Testis (tissue), 3 donors: Measurements from ENCODE around the gene TEX51. TPM values are rescaled to one million over a fixed set of nuclear protein-coding genes. Genes with fewer than 3 reads are reported as not detected.

Source experiments
- DNase-seq: peaks from one replicate; pipeline ENCODE4 v3.0.0-alpha.2; 2019
- H3K27ac ChIP-seq, 2 donors: fragments of 200-600 bp; sonication (generic); one replicate each; pipeline ENCODE4 v1.5.1; 2019
- H3K27me3 ChIP-seq: fragments of 200-600 bp; sonication (generic); one replicate; pipeline ENCODE4 v1.5.1; 2019
- H3K36me3 ChIP-seq: fragments of 200-600 bp; sonication (generic); one replicate; pipeline ENCODE4 v1.5.1; 2017; ENCODE audit warnings: low read depth; ENCODE audit errors: missing control alignments
- H3K4me1 ChIP-seq: fragments of 200-600 bp; sonication (generic); one replicate; pipeline ENCODE4 v1.5.1; 2019
- H3K4me3 ChIP-seq, 2 donors: fragments of 200-600 bp; sonication (generic); one replicate each; pipeline ENCODE4 v1.5.1; 2017 to 2019
- H3K9me3 ChIP-seq: fragments of 200-600 bp; sonication (generic); one replicate; pipeline ENCODE4 v1.5.1; 2017
- POLR2A ChIP-seq: fragments of 450-650 bp; IDR thresholded peaks from one replicate; pipeline ENCODE4 v1.6.1; 2017; ENCODE audit warnings: antibody characterized with exemption, mild to moderate bottlenecking, moderate library complexity
- WGBS, 2 donors: methylation state at CpG; one replicate each; pipeline ENCODE4 v1.1.5; 2018; 5-methylcytosine and 5-hydroxymethylcytosine counted together
- intact Hi-C: fragments of 100-400 bp; cut with DNase I; formaldehyde crosslinking; loops from one replicate; pipeline ENCODE4 v1.15.1; 2023; ENCODE audit warnings: low total_unique reads
- polyA plus RNA-seq: library from polyadenylated mRNA; stranded (reverse); fragments of 350-450 nt; fragmentation: Illumina TruSeq; extraction: RNeasy Lipid Tissue Mini Kit (QIAGEN cat#74804); gene quantifications from one replicate; pipeline ENCODE4 v1.2.3, GENCODE V29; 2014; ENCODE audit warnings: low read depth, low replicate concordance; ENCODE audit not compliant: insufficient read depth
- total RNA-seq, 2 donors: library from RNA; depleted of rRNA; stranded (reverse); fragments of >200 nt; gene quantifications; one replicate each; pipeline ENCODE4 v1.2.3, GENCODE V29; 2016
- TF ChIP-seq, protein P1 (sequence below), 3 experiments: fragments of 450-650 bp in 2 of 3; fragments of 200-600 bp in 1 of 3; sonication (generic) in 1 of 3; IDR thresholded peaks; one replicate each; pipeline ENCODE4 v1.5.1; 2016 to 2019; ENCODE audit warnings: antibody characterized with exemption in 3 of 3, mild to moderate bottlenecking in 2 of 3, moderate library complexity in 1 of 3

TEX51 gene
- total and polyA plus RNA-seq, 3 donors from 2014 or later: 16.3 to 111 (median 40.9) TPM

DNA sequence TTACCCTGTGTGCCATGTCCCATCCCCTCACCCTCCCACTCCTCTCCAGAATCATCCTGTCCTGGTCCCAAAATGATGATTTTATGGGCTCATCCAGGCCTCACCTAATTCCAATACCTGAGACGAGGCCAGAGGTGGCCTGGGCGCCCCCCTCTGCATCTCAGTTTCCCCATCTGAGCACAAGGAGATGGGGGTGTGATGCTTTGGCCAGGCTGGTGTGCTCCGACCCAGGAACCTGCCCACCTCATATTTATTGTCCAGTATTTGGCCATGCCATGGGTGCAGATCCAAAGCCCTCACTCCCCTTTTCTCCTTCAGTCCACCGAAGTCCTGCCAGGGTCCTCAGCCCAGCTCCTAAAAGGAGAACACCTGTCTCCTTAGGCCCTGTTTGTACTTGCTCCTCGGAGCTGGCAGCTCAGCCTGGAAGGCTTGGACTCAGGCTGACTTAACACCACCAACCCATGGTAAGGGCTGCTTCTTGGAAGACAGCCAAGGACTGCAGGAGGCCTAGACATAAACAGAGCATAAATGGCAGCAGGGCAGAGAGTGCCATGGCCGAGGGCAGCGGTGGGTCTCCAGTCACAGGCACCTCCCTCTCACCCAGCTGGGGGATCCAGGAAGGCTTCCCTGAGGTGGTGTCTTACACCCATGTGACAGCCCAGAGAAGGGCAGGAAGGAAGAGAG, 3.6 kb downstream of the TEX51 start:
- no peak for TF ChIP-seq POLR2A
- TF ChIP-seq, protein P1, sequence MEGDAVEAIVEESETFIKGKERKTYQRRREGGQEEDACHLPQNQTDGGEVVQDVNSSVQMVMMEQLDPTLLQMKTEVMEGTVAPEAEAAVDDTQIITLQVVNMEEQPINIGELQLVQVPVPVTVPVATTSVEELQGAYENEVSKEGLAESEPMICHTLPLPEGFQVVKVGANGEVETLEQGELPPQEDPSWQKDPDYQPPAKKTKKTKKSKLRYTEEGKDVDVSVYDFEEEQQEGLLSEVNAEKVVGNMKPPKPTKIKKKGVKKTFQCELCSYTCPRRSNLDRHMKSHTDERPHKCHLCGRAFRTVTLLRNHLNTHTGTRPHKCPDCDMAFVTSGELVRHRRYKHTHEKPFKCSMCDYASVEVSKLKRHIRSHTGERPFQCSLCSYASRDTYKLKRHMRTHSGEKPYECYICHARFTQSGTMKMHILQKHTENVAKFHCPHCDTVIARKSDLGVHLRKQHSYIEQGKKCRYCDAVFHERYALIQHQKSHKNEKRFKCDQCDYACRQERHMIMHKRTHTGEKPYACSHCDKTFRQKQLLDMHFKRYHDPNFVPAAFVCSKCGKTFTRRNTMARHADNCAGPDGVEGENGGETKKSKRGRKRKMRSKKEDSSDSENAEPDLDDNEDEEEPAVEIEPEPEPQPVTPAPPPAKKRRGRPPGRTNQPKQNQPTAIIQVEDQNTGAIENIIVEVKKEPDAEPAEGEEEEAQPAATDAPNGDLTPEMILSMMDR (IDR thresholded peaks at IDR 0.05): no peak
- Histone ChIP-seq H3K27me3 (no peaks in the 10 kb centered on the region), H3K4me1 (no peaks in the 10 kb centered on the region), H3K36me3 (no peaks in the 10 kb centered on the region), H3K4me3 (no peak overlapping the region), H3K9me3 (no peaks in the 10 kb centered on the region), H3K27ac (no peak overlapping the region)
- intact Hi-C loops: no loop called here
- 80 to 86% methylated on average over 5 to 7 of the region's 7 CpGs for WGBS, 2 donors
- DNase-seq: no peak

DNA sequence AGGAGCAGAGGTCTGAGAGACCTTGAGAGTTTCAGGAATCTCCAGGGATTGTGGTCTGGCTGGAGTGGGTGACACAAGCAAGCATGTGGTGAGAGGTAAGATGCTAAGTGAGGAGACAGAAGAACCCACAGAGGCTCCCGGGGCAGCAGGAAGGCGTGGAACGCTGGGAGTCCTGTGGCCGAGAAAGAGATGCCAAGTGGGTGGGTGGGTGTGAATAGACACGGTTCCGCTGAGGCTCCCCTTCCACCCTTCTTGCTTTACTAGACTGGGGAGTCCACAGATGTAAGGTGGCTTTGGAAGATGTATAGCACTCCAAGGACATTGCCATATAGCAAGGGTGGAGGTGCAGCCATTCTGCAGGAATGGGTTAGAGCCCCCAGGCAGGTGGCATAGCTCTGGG, 4.2 kb downstream of the TEX51 start:
- Histone ChIP-seq H3K4me1 (no peaks in the 10 kb centered on the region), H3K27me3 (no peaks in the 10 kb centered on the region), H3K9me3 (no peaks in the 10 kb centered on the region), H3K4me3 (no peak overlapping the region), H3K36me3 (no peaks in the 10 kb centered on the region), H3K27ac (no peak overlapping the region)
- WGBS, 2 donors: 86 to 97% methylated on average over 6 of the region's 6 CpGs
- TF ChIP-seq POLR2A: no peak
- TF ChIP-seq, protein P1 (IDR thresholded peaks at IDR 0.05): no peak
- intact Hi-C loops: no loop called here
- DNase-seq: no peak

DNA sequence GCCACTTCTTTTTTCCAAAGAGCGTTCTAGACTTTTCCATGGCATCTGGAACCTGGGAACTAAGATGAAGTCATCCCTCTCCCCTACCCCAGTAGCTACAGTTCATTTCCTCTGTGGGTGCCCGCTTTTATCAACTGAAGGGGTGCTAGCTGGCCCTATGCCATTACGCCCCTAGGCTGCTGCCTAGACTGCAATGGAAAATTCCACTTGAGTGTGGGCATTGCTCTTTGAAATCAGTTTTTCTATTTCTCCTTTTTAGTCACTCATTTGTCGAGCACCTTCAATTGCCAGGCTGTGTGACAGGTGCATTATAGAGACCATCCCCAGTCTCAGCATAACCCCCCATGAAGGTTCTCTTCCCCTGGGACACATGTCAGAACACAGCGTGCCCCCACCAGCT, 7.3 kb downstream of the TEX51 start:
- TF ChIP-seq, protein P1 (IDR thresholded peaks at IDR 0.05): no peak
- TF ChIP-seq POLR2A: no peak
- no peaks in the 10 kb centered on the region for H3K4me1 ChIP-seq
- no peak overlapping the region for H3K27ac ChIP-seq
- DNase-seq: no peak
- WGBS, 2 donors: 90 to 97% methylated on average over 5 of the region's 5 CpGs
- no peak overlapping the region for H3K4me3 ChIP-seq
- no peaks in the 10 kb centered on the region for H3K36me3 ChIP-seq
- intact Hi-C loops: no loop called here
- no peaks in the 10 kb centered on the region for H3K9me3 ChIP-seq
- H3K27me3 ChIP-seq: no peaks in the 10 kb centered on the region

DNA sequence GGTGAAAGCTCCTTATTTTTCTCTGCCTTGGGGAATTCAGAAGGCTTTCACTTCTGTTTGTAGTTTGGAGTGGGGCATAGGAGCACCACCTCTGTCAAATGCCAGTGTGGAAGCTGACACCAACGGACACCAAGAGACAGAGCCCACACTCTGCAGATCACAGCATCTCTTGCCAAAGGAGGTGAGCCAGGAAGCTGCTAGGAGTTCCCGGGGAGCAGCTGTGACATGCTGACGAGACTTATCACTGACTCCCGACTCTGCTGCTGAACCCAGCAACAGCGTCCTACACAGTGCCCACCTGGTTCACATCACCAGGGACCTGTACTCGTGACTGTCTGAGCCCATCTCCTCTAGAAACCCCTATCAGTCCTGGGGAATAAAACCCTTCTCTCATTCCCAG, 8.1 kb downstream of the TEX51 start:
- WGBS, 2 donors: 55 to 71% methylated on average over 4 to 6 of the region's 6 CpGs

More for the DNA sequence above, 8.1 kb downstream of the TEX51 start:
- intact Hi-C loops: no loop called here
- H3K4me1 ChIP-seq: no peaks in the 10 kb centered on the region
- H3K27me3 ChIP-seq: no peaks in the 10 kb centered on the region
- DNase-seq: peak; percentile 8
- H3K9me3 ChIP-seq: no peaks in the 10 kb centered on the region
- H3K27ac ChIP-seq: no peak overlapping the region
- no peak overlapping the region for H3K4me3 ChIP-seq
- no peaks in the 10 kb centered on the region for H3K36me3 ChIP-seq
- no peak for TF ChIP-seq POLR2A
- TF ChIP-seq, protein P1 (IDR thresholded peaks at IDR 0.05): no peak
